T-helper 22 cell (primary cell): ENCODE results near the gene CHAMP1.
"Not testable (repeated sequence)": the region's sequence is repeated elsewhere in the genome, so short reads cannot be mapped to it uniquely, and the experiment has no call there.

Experiments
- DNase-seq: peaks from one replicate; pipeline ENCODE4 v3.0.0-alpha.2; 2020; ENCODE audit warnings: low read depth

The CHAMP1 gene

GRCh38 chr13:114333881-114334280 lies 19.6 kb downstream of the CHAMP1 start:
- not testable (repeated sequence) for DNase-seq

GRCh38 chr13:114334305-114335053 lies 20.2 kb downstream of the CHAMP1 start:
- DNase-seq, result no peak

GRCh38 chr13:114336457-114336856 lies 22.2 kb downstream of the CHAMP1 start:
- not testable (repeated sequence) for DNase-seq

GRCh38 chr13:114338959-114339358 lies 24.7 kb downstream of the CHAMP1 start:
- DNase-seq, result no peak

DNA sequence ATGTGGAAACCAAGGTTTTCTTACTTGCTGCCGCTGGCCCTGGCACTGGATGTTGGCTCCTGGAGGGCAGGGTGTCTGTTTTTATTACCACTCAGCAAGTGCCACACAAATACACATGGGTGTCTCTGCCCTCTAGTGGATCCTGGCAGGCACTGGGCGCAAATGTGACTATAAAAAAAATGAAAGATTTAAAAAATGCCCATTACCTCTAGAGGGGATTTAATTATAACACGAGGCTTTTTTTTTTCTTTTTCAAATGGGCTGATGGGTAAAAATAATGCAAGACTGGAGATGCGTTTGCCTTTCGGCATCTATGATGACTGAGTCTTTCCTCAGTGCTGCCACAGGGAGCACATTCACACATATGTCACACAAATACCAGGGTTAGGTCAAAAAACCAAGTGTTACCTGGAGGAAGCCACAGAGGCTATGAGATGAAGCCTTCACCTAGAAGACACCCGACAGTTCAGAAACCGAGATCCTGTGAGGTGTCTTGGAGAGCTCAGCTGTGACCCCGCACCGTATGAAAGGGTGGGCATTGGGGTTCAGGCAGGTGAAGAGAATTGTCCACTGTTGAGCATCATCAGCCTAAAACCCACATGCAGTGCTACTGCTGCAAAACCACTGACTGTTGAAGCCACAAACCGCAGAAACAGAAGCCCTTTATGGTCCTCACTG lies 25.7 kb downstream of the CHAMP1 start:
- DNase-seq, result no peak

- no peak for DNase-seq
Observed at GRCh38 chr13:114341003-114341777, 26.9 kb downstream of the CHAMP1 start.

DNA sequence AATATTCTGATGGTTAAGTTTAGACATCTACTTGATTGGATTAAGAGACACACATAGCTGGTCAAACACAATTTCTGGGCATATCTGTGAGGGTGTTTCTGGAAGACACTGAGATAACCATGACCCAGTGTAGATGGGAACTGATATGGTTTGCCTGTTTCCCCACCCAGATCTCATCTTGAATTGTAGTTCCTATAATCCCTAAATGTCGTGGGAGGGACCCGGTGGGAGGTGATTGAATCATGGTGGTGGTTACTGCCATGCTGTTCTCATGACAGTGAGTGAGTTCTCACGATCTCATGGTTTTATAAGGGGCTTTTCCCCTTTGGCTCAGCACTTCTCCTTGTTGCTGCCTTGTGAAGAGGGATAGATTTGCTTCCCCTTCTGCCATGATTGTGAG lies 33.0 kb downstream of the CHAMP1 start:
- not testable (repeated sequence) for DNase-seq

DNA sequence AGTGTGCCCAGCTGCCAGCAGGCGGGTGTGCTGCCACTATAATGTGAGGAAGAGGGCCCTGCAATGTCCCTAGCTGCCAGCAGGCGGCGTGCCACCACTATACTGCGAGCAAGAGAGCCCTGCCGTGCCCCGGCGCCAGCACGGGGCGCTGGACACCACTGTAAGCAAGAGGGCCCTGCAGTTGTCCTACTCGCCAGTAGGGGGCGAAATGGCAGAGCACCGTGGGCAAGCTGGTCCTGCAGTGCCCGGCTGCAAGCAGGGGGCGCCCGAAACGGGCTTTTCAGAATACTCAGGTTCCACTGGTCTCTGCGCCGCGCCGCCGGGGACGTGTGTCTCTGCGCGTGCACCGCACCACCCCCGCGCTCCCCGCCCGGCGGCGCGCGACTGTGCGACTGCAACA lies 38.5 kb downstream of the CHAMP1 start:
- not testable (repeated sequence) for DNase-seq

DNA sequence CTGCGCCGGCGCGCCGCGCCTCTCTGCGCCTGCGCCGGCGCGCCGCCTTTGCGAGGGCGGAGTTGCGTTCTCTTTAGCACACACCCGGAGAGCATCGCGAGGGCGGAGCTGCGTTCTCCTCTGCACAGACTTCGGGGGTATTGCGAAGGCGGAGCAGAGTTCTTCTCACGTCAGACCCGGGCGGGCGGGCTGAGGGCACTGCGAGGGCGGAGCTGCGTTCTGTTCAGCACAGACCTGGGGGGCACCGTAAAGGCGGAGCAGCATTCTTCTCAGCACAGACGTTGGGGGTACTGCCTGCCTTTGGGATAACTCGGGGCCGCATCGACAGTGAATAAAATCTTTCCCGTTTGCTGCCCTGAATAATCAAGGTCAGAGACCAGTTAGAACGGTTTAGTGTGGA lies 39.1 kb downstream of the CHAMP1 start:
- DNase-seq, result not testable (repeated sequence)
